HCT116 (cell line): ENCODE data around the gene KRT6C. TPM values are rescaled to one million over a fixed set of nuclear protein-coding genes. Genes with fewer than 3 reads are reported as not detected.

ENCODE experiments used
- ATAC-seq: fragments of 200-7000 bp; cut with Tn5 transposase; 2 replicates; pipeline ENCODE4 v1.9.1; 2020; ENCODE audit warnings: mild to moderate bottlenecking, moderate library complexity
- BruUV-seq: library from RNA; stranded (reverse); fragments of 400-500 nt; replicated peaks from 2 replicates; lab custom pipeline; 2021; lab: Mats Ljungman, UMichigan
- CTCF ChIA-PET: fragments of 300-600 bp; sonication (Branson Sonifier 250); formaldehyde crosslinking; loops from one replicate; lab custom pipeline; 2021; ENCODE audit warnings: antibody characterized with exemption; lab: Charles Lee
- POLR2A ChIA-PET: fragments of 300-600, 350-600 bp; sonication (Branson Sonifier 250); formaldehyde crosslinking; loops from one replicate; lab custom pipeline; 2021; ENCODE audit warnings: antibody characterized with exemption; lab: Charles Lee
- RAD21 ChIA-PET, 2 experiments: fragments of 300-600 bp; sonication (Branson Sonifier 250); formaldehyde crosslinking; loops; one replicate each; lab custom pipeline; 2023; ENCODE audit warnings: low total read pairs in 2 of 2; ENCODE audit not compliant: uncharacterized antibody in 2 of 2, unreplicated experiment in 2 of 2, low non-redundant PET in 1 of 2; lab: Charles Lee
- DNase-seq: peaks from one replicate; pipeline ENCODE4 v3.0.0-alpha.2; 2010; ENCODE audit warnings: low read depth, low spot score
- H2AFZ ChIP-seq: fragments of 200-600 bp; shearing (Covaris generic), sonication (generic); 2 replicates; pipeline ENCODE4 v1.6.1; 2017; ENCODE audit warnings: low read depth, mixed run types, mixed read lengths, antibody characterized with exemption, low read length; ENCODE audit not compliant: poor library complexity, severe bottlenecking
- H3K27ac ChIP-seq: 2 replicates; pipeline ENCODE4 v1.5.1; 2012; ENCODE audit warnings: low read depth, low read length
- H3K27me3 ChIP-seq: fragments of 200-600 bp; sonication (generic); 2 replicates; pipeline ENCODE4 v1.6.1; 2016; ENCODE audit warnings: mixed run types, low read length, mixed read lengths; ENCODE audit not compliant: insufficient read depth
- H3K36me3 ChIP-seq, 2 experiments: fragments of 200-500 bp in 1 of 2; fragments of 200-600 bp in 1 of 2; sonication (Bioruptor generic) in 1 of 2; sonication (generic) in 1 of 2; 2 replicates each; pipeline versions ENCODE4 v1.5.1 to v1.6.1; 2014 to 2016; ENCODE audit warnings: low read length in 2 of 2, inconsistent platforms in 1 of 2, mixed read lengths in 1 of 2, mixed run types in 1 of 2; ENCODE audit not compliant: insufficient read depth in 2 of 2, control insufficient read depth in 1 of 2
- H3K4me1 ChIP-seq, 2 experiments: fragments of 200-600 bp in 1 of 2; sonication (generic) in 1 of 2; 2 replicates each; pipeline versions ENCODE4 v1.5.1 to v1.6.1; 2012 to 2017; ENCODE audit warnings: low read length in 2 of 2, inconsistent platforms in 1 of 2, mild to moderate bottlenecking in 1 of 2, mixed read lengths in 1 of 2, mixed run types in 1 of 2, moderate library complexity in 1 of 2; ENCODE audit not compliant: insufficient read depth in 2 of 2, control insufficient read depth in 1 of 2
- H3K4me2 ChIP-seq: fragments of 200-600 bp; sonication (generic); 2 replicates; pipeline ENCODE4 v1.6.1; 2017; ENCODE audit warnings: mixed run types, low read length, mixed read lengths
- H3K4me3 ChIP-seq, 2 experiments: fragments of 200-600 bp in 1 of 2; sonication (generic) in 1 of 2; replicated peaks in 1 of 2; 2 replicates each; pipeline ENCODE4 v1.5.1; 2011 to 2016; ENCODE audit warnings: low read length in 2 of 2, control low read depth in 1 of 2, low read depth in 1 of 2, mild to moderate bottlenecking in 1 of 2, mixed read lengths in 1 of 2, mixed run types in 1 of 2
- H3K79me2 ChIP-seq: fragments of 200-600 bp; sonication (generic); 2 replicates; pipeline ENCODE4 v1.6.1; 2017; ENCODE audit warnings: mild to moderate bottlenecking, mixed run types, low read length, moderate library complexity, mixed read lengths; ENCODE audit not compliant: insufficient read depth
- H3K9ac ChIP-seq: fragments of 200-600 bp; sonication (generic); 2 replicates; pipeline ENCODE4 v1.6.1; 2016; ENCODE audit warnings: low read length, mixed read lengths
- H3K9me2 ChIP-seq: fragments of 200-600 bp; sonication (generic), shearing (Covaris generic); 2 replicates; pipeline ENCODE4 v1.6.1; 2017; ENCODE audit warnings: mixed run types, mild to moderate bottlenecking, moderate library complexity; ENCODE audit not compliant: insufficient read depth
- H3K9me3 ChIP-seq, 2 experiments: fragments of 200-500 bp in 1 of 2; fragments of 200-600 bp in 1 of 2; sonication (Bioruptor generic) in 1 of 2; sonication (generic) in 1 of 2; 2 replicates each; pipeline ENCODE4 v1.6.1; 2014 to 2017; ENCODE audit warnings: low read length in 2 of 2, mixed read lengths in 2 of 2, inconsistent platforms in 1 of 2, low read depth in 1 of 2, mild to moderate bottlenecking in 1 of 2, mixed run types in 1 of 2, moderate library complexity in 1 of 2; ENCODE audit not compliant: control insufficient read depth in 1 of 2, insufficient read depth in 1 of 2
- H4K20me1 ChIP-seq: fragments of 200-600 bp; sonication (generic), shearing (Covaris generic); 2 replicates; pipeline ENCODE4 v1.6.1; 2017; ENCODE audit warnings: mixed run types, mild to moderate bottlenecking, moderate library complexity; ENCODE audit not compliant: insufficient read depth
- ATF3 ChIP-seq: IDR thresholded peaks from 2 replicates; pipeline ENCODE4 v1.6.1; 2012
- CTCF ChIP-seq, 3 experiments: fragments of 200-600 bp in 1 of 3; sonication (generic) in 1 of 3; IDR thresholded peaks in 2 of 3; conservative IDR thresholded peaks in 1 of 3; 2 replicates each; pipeline ENCODE4 v1.5.1; 2012 to 2017; ENCODE audit warnings: low read depth in 2 of 3, low read length in 2 of 3, antibody characterized with exemption in 1 of 3, borderline replicate concordance in 1 of 3, control low read depth in 1 of 3, mild to moderate bottlenecking in 1 of 3, mixed read lengths in 1 of 3, mixed run types in 1 of 3, moderate library complexity in 1 of 3; ENCODE audit not compliant: insufficient read depth in 1 of 3
- EGR1 ChIP-seq: IDR thresholded peaks from 2 replicates; pipeline ENCODE4 v1.6.1; 2012; ENCODE audit warnings: low read depth
- MAX ChIP-seq: IDR thresholded peaks from 2 replicates; pipeline ENCODE4 v1.6.1; 2012
- RAD21 ChIP-seq: IDR thresholded peaks from 2 replicates; pipeline ENCODE4 v1.6.1; 2012; ENCODE audit warnings: low read depth, mild to moderate bottlenecking
- SP1 ChIP-seq: IDR thresholded peaks from 2 replicates; pipeline ENCODE4 v1.6.1; 2012; ENCODE audit warnings: low read depth
- YY1 ChIP-seq: IDR thresholded peaks from 2 replicates; pipeline ENCODE4 v1.6.1; 2011; ENCODE audit warnings: low read length, low read depth, moderate library complexity, mild to moderate bottlenecking; ENCODE audit not compliant: insufficient replicate concordance; ENCODE audit errors: extremely low read depth
- ZNF274 ChIP-seq: fragments of 200-500 bp; sonication (Bioruptor generic); IDR thresholded peaks from 2 replicates; pipeline ENCODE4 v1.6.1; 2014; ENCODE audit warnings: mild to moderate bottlenecking, low read depth, low read length, inconsistent platforms
- intact Hi-C: fragments of 100-400 bp; cut with micrococcal nuclease; formaldehyde crosslinking; loops from 2 replicates; pipeline ENCODE4 v1.10.0; 2022
- total RNA-seq: library from RNA; stranded (reverse); gene quantifications from one replicate; pipeline ENCODE4 v1.2.1, GENCODE V29; 2021; ENCODE audit not compliant: unreplicated experiment

KRT6C gene
- total RNA-seq, 1 experiment from 2014 or later, result not detected

- CTCF ChIA-PET, result interaction anchor here (1.1 to 2.8 kb wide), 3 partner anchors 33 to 437 kb away, joined by 3 to 9 read pairs (median 3); no protein-coding TSS in a partner anchor
Observed at GRCh38 chr12:52440821-52441319, 32.7 kb downstream of the KRT6C start.

More at GRCh38 chr12:52440821-52441319, 32.7 kb downstream of the KRT6C start:
- peak overlapping the region; percentile 47 for H3K9ac ChIP-seq
- no peaks in the 10 kb centered on the region for H3K9me3 ChIP-seq
- H2AFZ ChIP-seq, result peak overlapping the region; percentile 25
- no peaks in the 10 kb centered on the region for H3K79me2 ChIP-seq
- no peaks in the 10 kb centered on the region for H3K36me3 ChIP-seq
- no TSS peak for BruUV-seq
- H3K4me2 ChIP-seq, result peak overlapping the region; percentile 68
- H3K9me2 ChIP-seq, result no peaks in the 10 kb centered on the region
- DNase-seq (peak; percentile 73), ATAC-seq (peak; percentile 64)
- ChIA-PET RAD21 (interaction anchor here in 1 of 2 experiments (1.3 kb wide), 1 partner anchor 45 kb away, joined by 3 read pairs; no protein-coding TSS in a partner anchor), POLR2A (interaction anchor here (1.7 kb wide), 1 partner anchor 292 kb away, joined by 4 read pairs; no protein-coding TSS in a partner anchor)
- TF ChIP-seq RAD21 (no peak), EGR1 (no peak), ZNF274 (no peak), CTCF (IDR thresholded peaks at IDR 0.05 in 2 of 3, conservative IDR thresholded peaks at IDR 0.05 in 1 of 3; ENCODE audit: borderline replicate concordance in 1 of 3, insufficient read depth in 1 of 3, low read depth in 2 of 3, low read length in 2 of 3) (no peak), ATF3 (no peak), MAX (no peak; the same call in 1 of the 2 replicates), SP1 (no peak), YY1 (no peak)
- H3K4me3 ChIP-seq, result peak overlapping the region in 1 of 2 experiments; percentile 11; a peak in 2 of 4 replicates
- intact Hi-C loops, result no loop called here
- peak overlapping the region; percentile 60; the same call in 1 of the 2 replicates for H3K27ac ChIP-seq
- peaks cover 28 to 84% of the 10 kb centered on the region in 2 experiments for H3K4me1 ChIP-seq
- no peaks in the 10 kb centered on the region for H3K27me3 ChIP-seq
- no peaks in the 10 kb centered on the region for H4K20me1 ChIP-seq
